ENCODE results near the gene DES. TPM values are rescaled to one million over a fixed set of nuclear protein-coding genes. Genes with fewer than 3 reads are reported as not detected.
A peak's percentile ranks its signal among the peaks of the same experiment; 100 is the strongest.

Gene DES
- total RNA-seq, 1 experiment from 2014 or later, result not detected

GRCh38 chr2:219442256-219443015, 24.3 kb downstream of the DES start:
- CTCF ChIA-PET, result interaction anchor here (0.6 to 1.9 kb wide), 12 partner anchors 15 to 440 kb away, joined by 3 to 8 read pairs (median 5); partner anchors contain the start of genes DNPEP and GMPPA
- no peaks in the 10 kb centered on the region for H3K4me1 Mint-ChIP-seq (ENCODE audit: low read depth, unreplicated experiment)
- H3K4me1 ChIP-seq, result peaks cover 10% of the 10 kb centered on the region
- no peak for DNase-seq
- no peaks in the 10 kb centered on the region for H3K27me3 ChIP-seq (replicated peaks; ENCODE audit: control insufficient read depth, insufficient read depth, low read length)
- TF ChIP-seq CTCF (IDR thresholded peaks at IDR 0.05; ENCODE audit: insufficient read depth in 1 of 2, low read depth in 1 of 2, low read length in 1 of 2, severe bottlenecking in 1 of 2, unreplicated experiment in 1 of 2), result no peak
- peak overlapping the region; percentile 55 for H3K4me3 ChIP-seq (ENCODE audit: low read depth, low read length)
- intact Hi-C loops (cut with micrococcal nuclease; ENCODE audit: unreplicated experiment), result loop anchor here (1.0 to 5.0 kb wide), 2 partner anchors 17 to 55 kb away; partner anchors contain the start of gene DNPEP
- H3K36me3 Mint-ChIP-seq (ENCODE audit: insufficient read depth, unreplicated experiment), result no peaks in the 10 kb centered on the region
- POLR2A ChIA-PET, result interaction anchor here (0.5 to 1.1 kb wide), 4 partner anchors 56 to 184 kb away, joined by 3 to 4 read pairs (median 3); partner anchors contain the start of gene GMPPA
- H3K9me3 Mint-ChIP-seq (ENCODE audit: unreplicated experiment), result no peaks in the 10 kb centered on the region
- no peaks in the 10 kb centered on the region for H3K36me3 ChIP-seq (ENCODE audit: control insufficient read depth, insufficient read depth, low read length)
- BruUV-seq (replicated peaks), result no TSS peak
- no peaks in the 10 kb centered on the region for H3K27me3 Mint-ChIP-seq (ENCODE audit: insufficient read depth, unreplicated experiment)
- peak overlapping the region; percentile 86 for H3K4me3 Mint-ChIP-seq (ENCODE audit: unreplicated experiment)
- no peaks in the 10 kb centered on the region for H3K9me3 ChIP-seq
- H3K27ac Mint-ChIP-seq (ENCODE audit: unreplicated experiment), result no peak overlapping the region

DNA sequence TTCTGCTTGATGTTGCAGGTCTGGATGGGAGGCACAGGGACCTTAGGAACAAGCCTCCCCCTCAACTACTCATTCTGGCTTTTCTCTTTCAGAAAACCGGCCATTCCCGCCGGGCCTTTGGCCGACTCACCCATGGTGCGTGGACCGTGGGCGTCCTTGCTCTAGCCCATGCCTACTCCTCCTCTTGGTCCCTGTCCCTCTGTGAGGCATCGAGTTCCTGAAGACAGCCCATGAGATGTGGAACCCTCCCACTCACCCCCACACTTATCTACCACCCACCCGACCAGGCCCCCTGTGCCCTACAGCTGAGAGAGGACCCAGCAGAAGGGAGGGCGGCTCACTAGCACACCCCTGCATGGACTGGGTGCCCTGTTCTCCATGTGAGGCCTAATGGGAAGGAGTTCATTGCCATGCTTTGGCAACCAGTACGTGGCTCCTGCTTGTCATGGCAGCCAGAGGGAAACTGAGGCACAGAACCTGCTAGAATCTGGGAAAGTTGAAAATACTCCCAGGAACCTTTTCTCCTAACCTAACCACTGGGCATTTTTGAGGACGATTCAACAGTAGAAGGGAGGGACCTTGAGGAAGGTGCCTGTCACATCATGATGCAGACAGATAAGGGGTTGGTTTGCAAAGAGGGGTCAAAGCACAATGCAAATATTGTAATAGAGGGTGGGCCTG, 25.0 kb downstream of the DES start:
- no peak for TF ChIP-seq CTCF (IDR thresholded peaks at IDR 0.05; ENCODE audit: insufficient read depth in 1 of 2, low read depth in 1 of 2, low read length in 1 of 2, severe bottlenecking in 1 of 2, unreplicated experiment in 1 of 2)
- no peaks in the 10 kb centered on the region for H3K4me1 Mint-ChIP-seq (ENCODE audit: low read depth, unreplicated experiment)
- Histone ChIP-seq H3K36me3 (ENCODE audit: control insufficient read depth, insufficient read depth, low read length) (no peaks in the 10 kb centered on the region), H3K27me3 (replicated peaks; ENCODE audit: control insufficient read depth, insufficient read depth, low read length) (no peaks in the 10 kb centered on the region), H3K9me3 (no peaks in the 10 kb centered on the region), H3K4me3 (ENCODE audit: low read depth, low read length) (no peak overlapping the region), H3K4me1 (peaks cover 10% of the 10 kb centered on the region)
- no peak for DNase-seq
- H3K9me3 Mint-ChIP-seq (ENCODE audit: unreplicated experiment), result no peaks in the 10 kb centered on the region
- ChIA-PET POLR2A (no interaction called here), CTCF (interaction anchor here (1.0 to 1.9 kb wide), 4 partner anchors 15 to 67 kb away, joined by 3 to 6 read pairs (median 5); partner anchors contain the start of gene GMPPA)
- no peak overlapping the region for H3K27ac Mint-ChIP-seq (ENCODE audit: unreplicated experiment)
- peak overlapping the region; percentile 86 for H3K4me3 Mint-ChIP-seq (ENCODE audit: unreplicated experiment)
- H3K27me3 Mint-ChIP-seq (ENCODE audit: insufficient read depth, unreplicated experiment), result no peaks in the 10 kb centered on the region
- intact Hi-C loops (cut with micrococcal nuclease; ENCODE audit: unreplicated experiment), result loop anchor here (5.0 kb wide), 1 partner anchor 56 kb away; the partner anchor contains the start of gene DNPEP
- no peaks in the 10 kb centered on the region for H3K36me3 Mint-ChIP-seq (ENCODE audit: insufficient read depth, unreplicated experiment)
- no TSS peak for BruUV-seq (replicated peaks)

DNA sequence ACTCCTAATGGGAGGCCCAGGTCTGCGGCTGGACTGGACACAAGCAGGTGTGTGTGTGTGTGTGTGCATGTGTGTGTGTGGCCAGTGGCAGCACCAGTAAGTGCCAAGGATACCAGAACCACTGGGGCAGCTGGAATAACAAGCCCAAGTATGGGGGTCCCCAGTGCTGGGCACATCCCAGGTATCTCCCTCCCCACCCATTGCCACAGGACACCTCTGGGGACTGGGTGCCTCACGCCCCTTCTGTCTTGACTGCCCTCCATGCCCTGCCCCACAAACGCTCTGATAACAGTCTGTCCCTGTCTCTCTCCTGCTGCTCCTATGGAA, 25.5 kb downstream of the DES start:
- TF ChIP-seq CTCF (IDR thresholded peaks at IDR 0.05; ENCODE audit: insufficient read depth in 1 of 2, low read depth in 1 of 2, low read length in 1 of 2, severe bottlenecking in 1 of 2, unreplicated experiment in 1 of 2), result no peak
- H3K9me3 ChIP-seq, result no peaks in the 10 kb centered on the region
- no peak overlapping the region for H3K4me3 ChIP-seq (ENCODE audit: low read depth, low read length)
- no peaks in the 10 kb centered on the region for H3K36me3 ChIP-seq (ENCODE audit: control insufficient read depth, insufficient read depth, low read length)
- POLR2A ChIA-PET, result no interaction called here
- CTCF ChIA-PET, result no interaction called here
- no TSS peak for BruUV-seq (replicated peaks)
- no peaks in the 10 kb centered on the region for H3K27me3 Mint-ChIP-seq (ENCODE audit: insufficient read depth, unreplicated experiment)
- H3K27ac Mint-ChIP-seq (ENCODE audit: unreplicated experiment), result no peak overlapping the region
- H3K4me1 ChIP-seq, result peaks cover 10% of the 10 kb centered on the region
- no peaks in the 10 kb centered on the region for H3K9me3 Mint-ChIP-seq (ENCODE audit: unreplicated experiment)
- no peak overlapping the region for H3K4me3 Mint-ChIP-seq (ENCODE audit: unreplicated experiment)
- no peaks in the 10 kb centered on the region for H3K27me3 ChIP-seq (replicated peaks; ENCODE audit: control insufficient read depth, insufficient read depth, low read length)
- no peak for DNase-seq
- H3K36me3 Mint-ChIP-seq (ENCODE audit: insufficient read depth, unreplicated experiment), result no peaks in the 10 kb centered on the region
- no peaks in the 10 kb centered on the region for H3K4me1 Mint-ChIP-seq (ENCODE audit: low read depth, unreplicated experiment)
- intact Hi-C loops (cut with micrococcal nuclease; ENCODE audit: unreplicated experiment), result loop anchor here (5.0 kb wide), 1 partner anchor 56 kb away; the partner anchor contains the start of gene DNPEP
